ENCODE measurements around the gene SGO2. TPM values are rescaled to one million over a fixed set of nuclear protein-coding genes. Genes with fewer than 3 reads are reported as not detected.

SGO2 gene
- total RNA-seq, 1 donor from 2014 or later, result 33.1 TPM

- Mint-ChIP-seq H3K4me3 (no peak overlapping the region), H3K27ac (ENCODE audit: unreplicated experiment) (no peak overlapping the region), H3K9me3 (no peaks in the 10 kb centered on the region), H3K4me1 (no peaks in the 10 kb centered on the region), H3K36me3 (ENCODE audit: low read depth) (no peaks in the 10 kb centered on the region), H3K27me3 (ENCODE audit: low read depth) (no peaks in the 10 kb centered on the region)
- TF ChIP-seq, protein P1, sequence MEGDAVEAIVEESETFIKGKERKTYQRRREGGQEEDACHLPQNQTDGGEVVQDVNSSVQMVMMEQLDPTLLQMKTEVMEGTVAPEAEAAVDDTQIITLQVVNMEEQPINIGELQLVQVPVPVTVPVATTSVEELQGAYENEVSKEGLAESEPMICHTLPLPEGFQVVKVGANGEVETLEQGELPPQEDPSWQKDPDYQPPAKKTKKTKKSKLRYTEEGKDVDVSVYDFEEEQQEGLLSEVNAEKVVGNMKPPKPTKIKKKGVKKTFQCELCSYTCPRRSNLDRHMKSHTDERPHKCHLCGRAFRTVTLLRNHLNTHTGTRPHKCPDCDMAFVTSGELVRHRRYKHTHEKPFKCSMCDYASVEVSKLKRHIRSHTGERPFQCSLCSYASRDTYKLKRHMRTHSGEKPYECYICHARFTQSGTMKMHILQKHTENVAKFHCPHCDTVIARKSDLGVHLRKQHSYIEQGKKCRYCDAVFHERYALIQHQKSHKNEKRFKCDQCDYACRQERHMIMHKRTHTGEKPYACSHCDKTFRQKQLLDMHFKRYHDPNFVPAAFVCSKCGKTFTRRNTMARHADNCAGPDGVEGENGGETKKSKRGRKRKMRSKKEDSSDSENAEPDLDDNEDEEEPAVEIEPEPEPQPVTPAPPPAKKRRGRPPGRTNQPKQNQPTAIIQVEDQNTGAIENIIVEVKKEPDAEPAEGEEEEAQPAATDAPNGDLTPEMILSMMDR (conservative IDR thresholded peaks at IDR 0.05), result no peak
- no peak for DNase-seq (ENCODE audit: low read depth, low spot score)
These were observed 73.2 kb downstream of the SGO2 start for GRCh38 chr2:200599206-200599605.

GRCh38 chr2:200600549-200601225 lies 74.7 kb downstream of the SGO2 start:
- DNase-seq (ENCODE audit: low read depth, low spot score), result no peak
- no peaks in the 10 kb centered on the region for H3K4me1 Mint-ChIP-seq
- TF ChIP-seq, protein P1 (conservative IDR thresholded peaks at IDR 0.05), result no peak
- no peaks in the 10 kb centered on the region for H3K36me3 Mint-ChIP-seq (ENCODE audit: low read depth)
- no peak overlapping the region for H3K4me3 Mint-ChIP-seq
- H3K27me3 Mint-ChIP-seq (ENCODE audit: low read depth), result no peaks in the 10 kb centered on the region
- H3K9me3 Mint-ChIP-seq, result no peaks in the 10 kb centered on the region
- no peak overlapping the region for H3K27ac Mint-ChIP-seq (ENCODE audit: unreplicated experiment)

- no peak overlapping the region for H3K4me3 Mint-ChIP-seq
- H3K4me1 Mint-ChIP-seq, result no peaks in the 10 kb centered on the region
These were observed 76.6 kb downstream of the SGO2 start for GRCh38 chr2:200602584-200602983.

GRCh38 chr2:200603972-200604371 lies 78.0 kb downstream of the SGO2 start:
- no peak overlapping the region for H3K27ac Mint-ChIP-seq (ENCODE audit: unreplicated experiment)
- H3K9me3 Mint-ChIP-seq, result peaks cover 12% of the 10 kb centered on the region

More at GRCh38 chr2:200602584-200602983, 76.6 kb downstream of the SGO2 start:
- TF ChIP-seq, protein P1 (conservative IDR thresholded peaks at IDR 0.05), result no peak
- H3K27me3 Mint-ChIP-seq (ENCODE audit: low read depth), result no peaks in the 10 kb centered on the region
- DNase-seq (ENCODE audit: low read depth, low spot score), result no peak
- no peak overlapping the region for H3K27ac Mint-ChIP-seq (ENCODE audit: unreplicated experiment)
- peaks cover 5% of the 10 kb centered on the region for H3K36me3 Mint-ChIP-seq (ENCODE audit: low read depth)
- peaks cover 5% of the 10 kb centered on the region for H3K9me3 Mint-ChIP-seq

GRCh38 chr2:200604571-200605255 lies 78.7 kb downstream of the SGO2 start:
- Mint-ChIP-seq H3K4me1 (no peaks in the 10 kb centered on the region), H3K27ac (ENCODE audit: unreplicated experiment) (no peak overlapping the region), H3K36me3 (ENCODE audit: low read depth) (peaks cover 8% of the 10 kb centered on the region), H3K27me3 (ENCODE audit: low read depth) (no peaks in the 10 kb centered on the region), H3K4me3 (no peak overlapping the region), H3K9me3 (peaks cover 12% of the 10 kb centered on the region)
- DNase-seq (ENCODE audit: low read depth, low spot score), result no peak
- TF ChIP-seq, protein P1 (conservative IDR thresholded peaks at IDR 0.05), result no peak

More at GRCh38 chr2:200603972-200604371, 78.0 kb downstream of the SGO2 start:
- TF ChIP-seq, protein P1 (conservative IDR thresholded peaks at IDR 0.05), result no peak
- H3K4me1 Mint-ChIP-seq, result no peaks in the 10 kb centered on the region
- no peak for DNase-seq (ENCODE audit: low read depth, low spot score)
- H3K27me3 Mint-ChIP-seq (ENCODE audit: low read depth), result no peaks in the 10 kb centered on the region
- peaks cover 8% of the 10 kb centered on the region for H3K36me3 Mint-ChIP-seq (ENCODE audit: low read depth)
- no peak overlapping the region for H3K4me3 Mint-ChIP-seq

Measured in neural crest cell (in vitro differentiated cells).